ENCODE results near the gene POLD4.

DNA sequence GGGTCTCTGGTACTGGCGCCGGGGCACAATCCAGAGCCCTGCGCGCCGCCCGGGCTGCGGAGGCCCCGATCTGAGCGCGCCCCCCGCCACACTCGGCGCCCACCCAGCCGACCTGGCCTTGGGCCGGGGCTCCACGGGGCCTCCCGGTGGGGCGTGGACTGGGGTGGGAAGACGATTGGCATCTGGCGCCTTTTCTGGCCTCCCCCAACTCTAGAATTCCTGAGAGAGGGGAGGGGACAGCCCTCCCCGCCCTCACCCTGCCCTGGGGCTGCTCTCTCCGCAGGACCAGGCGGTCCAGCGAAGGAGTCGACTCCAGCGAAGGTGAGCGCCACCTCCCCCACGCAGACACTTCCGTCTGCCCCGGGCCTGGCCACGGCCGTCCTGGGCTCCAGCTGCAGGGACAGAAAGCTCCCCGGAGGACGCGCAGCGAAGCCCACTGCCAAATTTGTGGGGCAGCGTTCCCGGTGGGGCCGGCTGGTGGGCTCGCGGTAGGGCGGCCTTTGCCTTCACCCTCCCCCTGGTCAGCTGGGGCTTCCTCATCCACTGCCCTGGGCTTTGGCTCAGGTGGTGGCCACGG, 49.4 kb downstream of the POLD4 start:
- TF ChIP-seq, protein P1, sequence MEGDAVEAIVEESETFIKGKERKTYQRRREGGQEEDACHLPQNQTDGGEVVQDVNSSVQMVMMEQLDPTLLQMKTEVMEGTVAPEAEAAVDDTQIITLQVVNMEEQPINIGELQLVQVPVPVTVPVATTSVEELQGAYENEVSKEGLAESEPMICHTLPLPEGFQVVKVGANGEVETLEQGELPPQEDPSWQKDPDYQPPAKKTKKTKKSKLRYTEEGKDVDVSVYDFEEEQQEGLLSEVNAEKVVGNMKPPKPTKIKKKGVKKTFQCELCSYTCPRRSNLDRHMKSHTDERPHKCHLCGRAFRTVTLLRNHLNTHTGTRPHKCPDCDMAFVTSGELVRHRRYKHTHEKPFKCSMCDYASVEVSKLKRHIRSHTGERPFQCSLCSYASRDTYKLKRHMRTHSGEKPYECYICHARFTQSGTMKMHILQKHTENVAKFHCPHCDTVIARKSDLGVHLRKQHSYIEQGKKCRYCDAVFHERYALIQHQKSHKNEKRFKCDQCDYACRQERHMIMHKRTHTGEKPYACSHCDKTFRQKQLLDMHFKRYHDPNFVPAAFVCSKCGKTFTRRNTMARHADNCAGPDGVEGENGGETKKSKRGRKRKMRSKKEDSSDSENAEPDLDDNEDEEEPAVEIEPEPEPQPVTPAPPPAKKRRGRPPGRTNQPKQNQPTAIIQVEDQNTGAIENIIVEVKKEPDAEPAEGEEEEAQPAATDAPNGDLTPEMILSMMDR (IDR thresholded peaks at IDR 0.05) = no peak
- no peak for TF ChIP-seq POLR2A (IDR thresholded peaks at IDR 0.05)
